HepG2 (cell line): ENCODE results near the gene RASSF7. TPM values are rescaled to one million over a fixed set of nuclear protein-coding genes. Genes with fewer than 3 reads are reported as not detected.

ENCODE experiments used
- BORCS8-MEF2B ChIP-seq: sonication (generic); formaldehyde crosslinking; IDR thresholded peaks from 2 replicates; pipeline ENCODE4 v1.8.0; 2022; ENCODE audit warnings: mild to moderate bottlenecking, missing genetic modification reagents
- CREB1 ChIP-seq, 2 experiments: fragments of 450-650 bp in 1 of 2; IDR thresholded peaks; 2 replicates each; pipeline ENCODE4 v1.6.1; 2016 to 2017; ENCODE audit warnings: control low read depth in 1 of 2, mild to moderate bottlenecking in 1 of 2, missing compliant biosample characterization in 1 of 2, missing genetic modification characterization in 1 of 2
- EED ChIP-seq: sonication (generic); formaldehyde crosslinking; IDR thresholded peaks from 2 replicates; pipeline ENCODE4 v1.5.0; 2020; ENCODE audit warnings: mild to moderate bottlenecking, missing genetic modification reagents
- FOXP4 ChIP-seq: sonication (generic); formaldehyde crosslinking; IDR thresholded peaks from 2 replicates; pipeline ENCODE4 v1.4.0; 2020; ENCODE audit warnings: missing genetic modification reagents
- GABPA ChIP-seq, 2 experiments: IDR thresholded peaks; 2 replicates each; pipeline ENCODE4 v1.6.1; 2011 to 2016; ENCODE audit warnings: low read depth in 2 of 2, low read length in 1 of 2, missing biosample characterization in 1 of 2, missing genetic modification characterization in 1 of 2
- GRHL1 ChIP-seq: sonication (generic); formaldehyde crosslinking; conservative IDR thresholded peaks from 2 replicates; pipeline ENCODE4 v1.8.0; 2022; ENCODE audit warnings: missing genetic modification reagents
- KMT2A ChIP-seq: sonication (generic); formaldehyde crosslinking; IDR thresholded peaks from 2 replicates; pipeline ENCODE4 v1.4.0; 2020; ENCODE audit warnings: missing genetic modification reagents
- LCORL ChIP-seq, 2 experiments: fragments of 450-650 bp in 1 of 2; sonication (generic) in 1 of 2; formaldehyde crosslinking in 1 of 2; IDR thresholded peaks; 2 replicates each; pipeline versions ENCODE4 v1.5.0 to v1.6.1; 2017 to 2020; ENCODE audit warnings: antibody characterized with exemption in 1 of 2, missing genetic modification reagents in 1 of 2
- ZBTB3 ChIP-seq: sonication (generic); formaldehyde crosslinking; IDR thresholded peaks from 2 replicates; pipeline ENCODE4 v1.4.0; 2020; ENCODE audit warnings: low read depth, mild to moderate bottlenecking, moderate library complexity, missing genetic modification reagents, borderline replicate concordance
- ZNF205 ChIP-seq: IDR thresholded peaks from 2 replicates; pipeline ENCODE4 v1.6.1; 2018; ENCODE audit warnings: missing biosample characterization, missing genetic modification reagents
- ZNF335 ChIP-seq: sonication (generic); formaldehyde crosslinking; IDR thresholded peaks from 2 replicates; pipeline ENCODE4 v1.4.0; 2020; ENCODE audit warnings: missing genetic modification reagents
- ZNF530 ChIP-seq: sonication (generic); formaldehyde crosslinking; IDR thresholded peaks from 2 replicates; pipeline ENCODE4 v1.5.0; 2020; ENCODE audit warnings: low read depth, mild to moderate bottlenecking, missing genetic modification reagents
- ZNF562 ChIP-seq: sonication (generic); formaldehyde crosslinking; IDR thresholded peaks from 2 replicates; pipeline ENCODE4 v1.8.0; 2022; ENCODE audit warnings: missing genetic modification reagents, borderline replicate concordance
- ZNF660 ChIP-seq: sonication (generic); formaldehyde crosslinking; IDR thresholded peaks from 2 replicates; pipeline ENCODE4 v1.5.1; 2020; ENCODE audit warnings: mild to moderate bottlenecking, low read depth, missing genetic modification reagents, borderline replicate concordance
- polyA plus RNA-seq, 8 experiments: library from polyadenylated mRNA; depleted of rRNA in 3 of 8; stranded (reverse) in 7 of 8; unstranded in 1 of 8; fragments of >200 nt; fragmentation: Illumina TruSeq in 4 of 8; extraction: Trizol in 4 of 8; gene quantifications; 2 replicates each; pipeline versions ENCODE4 v1.2.1 to v1.2.3, GENCODE V29; 2011 to 2016; ENCODE audit warnings: low read depth in 4 of 8, missing spikeins in 1 of 8, mixed read lengths in 1 of 8; ENCODE audit not compliant: insufficient read depth in 1 of 8
- total RNA-seq, 5 experiments: library from RNA; depleted of rRNA; stranded (reverse); fragments of >200 nt; fragmentation: Illumina TruSeq; extraction: Trizol; gene quantifications; 2 replicates each; pipeline ENCODE4 v1.2.3, GENCODE V29; 2016; ENCODE audit warnings: low read depth in 1 of 5
- TF ChIP-seq, protein P1 (sequence below): sonication (generic); formaldehyde crosslinking; IDR thresholded peaks from 2 replicates; pipeline ENCODE4 v1.4.0; 2020; ENCODE audit warnings: missing genetic modification reagents
- TF ChIP-seq, protein P2 (sequence below): sonication (generic); formaldehyde crosslinking; IDR thresholded peaks from 2 replicates; pipeline ENCODE4 v1.4.0; 2020; ENCODE audit warnings: missing genetic modification reagents
- TF ChIP-seq, protein P3 (sequence below): sonication (generic); formaldehyde crosslinking; conservative IDR thresholded peaks from 2 replicates; pipeline ENCODE4 v1.4.0; 2020; ENCODE audit warnings: mild to moderate bottlenecking, missing genetic modification reagents, moderate library complexity

RASSF7 gene
- total and polyA plus RNA-seq, 2 of the 13 experiments (the other 11 are each of a cell fraction or from before 2014, with no cell fraction given) = 20.2 to 28.6 TPM

DNA sequence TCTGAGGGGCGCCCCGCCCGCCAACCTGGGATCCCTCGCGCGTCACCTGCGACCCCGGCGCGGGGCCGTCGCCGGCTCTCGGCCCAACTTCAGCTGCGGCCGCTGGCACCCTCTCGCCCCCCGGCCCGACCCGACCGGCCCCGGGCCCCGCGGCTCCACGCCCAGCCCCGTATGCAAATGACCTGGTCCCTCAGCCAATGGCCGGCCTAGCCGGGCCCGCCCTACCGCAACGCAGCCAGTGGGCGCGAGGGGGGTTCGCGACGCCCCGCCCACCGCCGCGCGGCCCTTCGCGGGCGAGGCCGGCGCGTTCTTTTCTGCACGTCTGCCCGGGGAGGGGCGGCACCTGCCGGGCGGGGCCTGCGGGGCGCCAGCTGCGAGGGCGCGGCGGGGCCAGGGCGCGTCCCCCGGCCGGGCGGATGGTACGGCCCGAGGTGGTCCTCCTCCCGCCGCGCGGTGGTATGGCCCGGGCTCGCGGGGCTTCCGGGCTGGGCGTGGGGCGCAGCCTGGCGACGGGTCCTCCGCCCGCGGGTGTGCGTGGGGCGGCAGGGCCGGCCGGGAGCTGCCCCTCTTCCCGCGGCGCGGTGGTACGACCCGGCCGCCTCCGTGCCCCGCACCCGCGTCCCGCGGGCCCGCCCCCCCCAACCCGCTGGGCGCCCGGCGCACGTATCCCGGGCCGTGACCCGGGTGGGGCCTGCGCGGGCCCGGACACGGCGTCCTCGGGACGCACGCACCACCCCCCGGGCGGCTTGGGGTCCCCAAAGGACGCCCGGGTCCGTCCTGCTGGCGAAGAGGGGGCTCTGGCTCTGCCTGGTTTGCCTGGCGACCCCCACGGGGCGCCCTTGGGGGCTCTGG is 7.8 kb downstream of the RASSF7 start (continued):
- TF ChIP-seq KMT2A (CRISPR knock-in tag) = no peak
- TF ChIP-seq, protein P1, sequence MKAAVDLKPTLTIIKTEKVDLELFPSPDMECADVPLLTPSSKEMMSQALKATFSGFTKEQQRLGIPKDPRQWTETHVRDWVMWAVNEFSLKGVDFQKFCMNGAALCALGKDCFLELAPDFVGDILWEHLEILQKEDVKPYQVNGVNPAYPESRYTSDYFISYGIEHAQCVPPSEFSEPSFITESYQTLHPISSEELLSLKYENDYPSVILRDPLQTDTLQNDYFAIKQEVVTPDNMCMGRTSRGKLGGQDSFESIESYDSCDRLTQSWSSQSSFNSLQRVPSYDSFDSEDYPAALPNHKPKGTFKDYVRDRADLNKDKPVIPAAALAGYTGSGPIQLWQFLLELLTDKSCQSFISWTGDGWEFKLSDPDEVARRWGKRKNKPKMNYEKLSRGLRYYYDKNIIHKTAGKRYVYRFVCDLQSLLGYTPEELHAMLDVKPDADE (CRISPR knock-in tag) = no peak
- TF ChIP-seq GABPA (IDR thresholded peaks at IDR 0.05; ENCODE audit: low read depth, low read length) = no peak
- no peak for TF ChIP-seq GABPA (CRISPR knock-in tag; IDR thresholded peaks at IDR 0.05; ENCODE audit: low read depth)
- TF ChIP-seq BORCS8-MEF2B (CRISPR knock-in tag) = no peak
- TF ChIP-seq, protein P2, sequence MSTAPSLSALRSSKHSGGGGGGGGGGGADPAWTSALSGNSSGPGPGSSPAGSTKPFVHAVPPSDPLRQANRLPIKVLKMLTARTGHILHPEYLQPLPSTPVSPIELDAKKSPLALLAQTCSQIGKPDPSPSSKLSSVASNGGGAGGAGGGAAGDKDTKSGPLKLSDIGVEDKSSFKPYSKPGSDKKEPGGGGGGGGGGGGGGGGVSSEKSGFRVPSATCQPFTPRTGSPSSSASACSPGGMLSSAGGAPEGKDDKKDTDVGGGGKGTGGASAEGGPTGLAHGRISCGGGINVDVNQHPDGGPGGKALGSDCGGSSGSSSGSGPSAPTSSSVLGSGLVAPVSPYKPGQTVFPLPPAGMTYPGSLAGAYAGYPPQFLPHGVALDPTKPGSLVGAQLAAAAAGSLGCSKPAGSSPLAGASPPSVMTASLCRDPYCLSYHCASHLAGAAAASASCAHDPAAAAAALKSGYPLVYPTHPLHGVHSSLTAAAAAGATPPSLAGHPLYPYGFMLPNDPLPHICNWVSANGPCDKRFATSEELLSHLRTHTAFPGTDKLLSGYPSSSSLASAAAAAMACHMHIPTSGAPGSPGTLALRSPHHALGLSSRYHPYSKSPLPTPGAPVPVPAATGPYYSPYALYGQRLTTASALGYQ (CRISPR knock-in tag) = no peak
- TF ChIP-seq, protein P3, sequence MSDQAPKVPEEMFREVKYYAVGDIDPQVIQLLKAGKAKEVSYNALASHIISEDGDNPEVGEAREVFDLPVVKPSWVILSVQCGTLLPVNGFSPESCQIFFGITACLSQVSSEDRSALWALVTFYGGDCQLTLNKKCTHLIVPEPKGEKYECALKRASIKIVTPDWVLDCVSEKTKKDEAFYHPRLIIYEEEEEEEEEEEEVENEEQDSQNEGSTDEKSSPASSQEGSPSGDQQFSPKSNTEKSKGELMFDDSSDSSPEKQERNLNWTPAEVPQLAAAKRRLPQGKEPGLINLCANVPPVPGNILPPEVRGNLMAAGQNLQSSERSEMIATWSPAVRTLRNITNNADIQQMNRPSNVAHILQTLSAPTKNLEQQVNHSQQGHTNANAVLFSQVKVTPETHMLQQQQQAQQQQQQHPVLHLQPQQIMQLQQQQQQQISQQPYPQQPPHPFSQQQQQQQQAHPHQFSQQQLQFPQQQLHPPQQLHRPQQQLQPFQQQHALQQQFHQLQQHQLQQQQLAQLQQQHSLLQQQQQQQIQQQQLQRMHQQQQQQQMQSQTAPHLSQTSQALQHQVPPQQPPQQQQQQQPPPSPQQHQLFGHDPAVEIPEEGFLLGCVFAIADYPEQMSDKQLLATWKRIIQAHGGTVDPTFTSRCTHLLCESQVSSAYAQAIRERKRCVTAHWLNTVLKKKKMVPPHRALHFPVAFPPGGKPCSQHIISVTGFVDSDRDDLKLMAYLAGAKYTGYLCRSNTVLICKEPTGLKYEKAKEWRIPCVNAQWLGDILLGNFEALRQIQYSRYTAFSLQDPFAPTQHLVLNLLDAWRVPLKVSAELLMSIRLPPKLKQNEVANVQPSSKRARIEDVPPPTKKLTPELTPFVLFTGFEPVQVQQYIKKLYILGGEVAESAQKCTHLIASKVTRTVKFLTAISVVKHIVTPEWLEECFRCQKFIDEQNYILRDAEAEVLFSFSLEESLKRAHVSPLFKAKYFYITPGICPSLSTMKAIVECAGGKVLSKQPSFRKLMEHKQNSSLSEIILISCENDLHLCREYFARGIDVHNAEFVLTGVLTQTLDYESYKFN (CRISPR knock-in tag) = no peak
- no peak for TF ChIP-seq LCORL (IDR thresholded peaks at IDR 0.05)
- TF ChIP-seq LCORL (CRISPR knock-in tag; IDR thresholded peaks at IDR 0.05) = no peak
- TF ChIP-seq ZNF335 (CRISPR knock-in tag) = no peak
- TF ChIP-seq ZNF562 = no peak
- TF ChIP-seq ZNF530 (CRISPR knock-in tag) = no peak
- no peak for TF ChIP-seq ZBTB3
- no peak for TF ChIP-seq ZNF205
- TF ChIP-seq ZNF660 (CRISPR knock-in tag) = no peak
- no peak for TF ChIP-seq EED (CRISPR knock-in tag)
- TF ChIP-seq GRHL1 = no peak
- TF ChIP-seq CREB1 (IDR thresholded peaks at IDR 0.05) = peak; percentile 26; the same call in 1 of the 2 replicates
- TF ChIP-seq CREB1 (CRISPR knock-in tag; IDR thresholded peaks at IDR 0.05) = no peak
- TF ChIP-seq FOXP4 (CRISPR knock-in tag) = no peak
